Osteocyte (in vitro differentiated cells): ENCODE data around the gene ERN1. TPM values are rescaled to one million over a fixed set of nuclear protein-coding genes. Genes with fewer than 3 reads are reported as not detected.

ENCODE experiments used
- DNase-seq: peaks from one replicate; pipeline ENCODE4 v3.0.0; 2021; ENCODE audit warnings: mixed read lengths; ENCODE audit not compliant: unreplicated experiment; ENCODE audit errors: extremely low spot score
- H3K27ac Mint-ChIP-seq: one replicate; pipeline ENCODE4 v1.8.0; 2021; ENCODE audit warnings: mild to moderate bottlenecking, mixed read lengths; ENCODE audit not compliant: unreplicated experiment
- H3K27me3 Mint-ChIP-seq: one replicate; pipeline ENCODE4 v1.8.0; 2021; ENCODE audit warnings: mixed read lengths; ENCODE audit not compliant: unreplicated experiment
- H3K36me3 Mint-ChIP-seq: one replicate; pipeline ENCODE4 v1.8.0; 2021; ENCODE audit warnings: mixed read lengths; ENCODE audit not compliant: unreplicated experiment
- H3K4me1 Mint-ChIP-seq: one replicate; pipeline ENCODE4 v1.8.0; 2021; ENCODE audit warnings: mixed read lengths; ENCODE audit not compliant: unreplicated experiment
- H3K4me3 Mint-ChIP-seq: one replicate; pipeline ENCODE4 v1.8.0; 2021; ENCODE audit warnings: mild to moderate bottlenecking, moderate library complexity, mixed read lengths; ENCODE audit not compliant: unreplicated experiment
- H3K9me3 Mint-ChIP-seq: one replicate; pipeline ENCODE4 v1.8.0; 2021; ENCODE audit warnings: mixed read lengths; ENCODE audit not compliant: unreplicated experiment
- total RNA-seq: library from RNA; stranded (reverse); gene quantifications from 2 replicates; pipeline ENCODE4 v1.2.1, GENCODE V29; 2021
- TF ChIP-seq, protein P1 (sequence below): fragments of 200-600 bp; sonication (generic); IDR thresholded peaks from 2 replicates; pipeline ENCODE4 v1.5.0; 2021; ENCODE audit warnings: antibody characterized with exemption, mild to moderate bottlenecking, moderate library complexity

The ERN1 gene
- total RNA-seq, 1 donor from 2014 or later = 21.4 TPM

DNA sequence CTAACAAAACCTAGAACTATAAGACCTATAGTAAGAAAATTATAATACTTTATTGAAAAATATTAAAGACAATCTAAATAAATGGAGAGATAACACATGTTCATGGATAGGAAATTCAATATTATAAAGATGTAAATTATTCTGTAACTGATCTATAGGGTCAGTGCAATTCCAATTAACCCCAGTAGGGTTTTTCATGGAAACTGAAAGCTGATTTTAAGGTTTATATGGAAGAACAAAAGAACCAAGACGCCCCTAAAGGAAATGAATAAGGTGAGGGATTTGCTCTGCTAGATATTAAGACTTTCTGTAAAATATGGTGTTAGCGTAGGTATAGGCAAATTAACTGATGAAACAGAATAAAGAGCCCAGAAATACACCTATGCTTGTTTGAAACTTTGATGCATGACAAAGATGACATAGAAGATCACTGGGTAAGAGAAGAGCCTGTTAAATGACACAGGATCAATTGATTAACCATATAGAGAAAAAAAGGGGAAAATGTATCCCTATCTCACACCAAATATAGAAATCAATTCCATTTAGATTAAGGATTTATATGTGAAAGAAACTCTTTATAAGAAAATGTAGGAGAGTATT is 112.5 kb downstream of the ERN1 start:
- H3K4me1 Mint-ChIP-seq = peaks cover 8% of the 10 kb centered on the region
- peaks cover 42% of the 10 kb centered on the region for H3K27me3 Mint-ChIP-seq
- no peak for DNase-seq
- no peak overlapping the region for H3K27ac Mint-ChIP-seq
- no peak overlapping the region for H3K4me3 Mint-ChIP-seq
- H3K9me3 Mint-ChIP-seq = no peaks in the 10 kb centered on the region
- no peaks in the 10 kb centered on the region for H3K36me3 Mint-ChIP-seq
- TF ChIP-seq, protein P1, sequence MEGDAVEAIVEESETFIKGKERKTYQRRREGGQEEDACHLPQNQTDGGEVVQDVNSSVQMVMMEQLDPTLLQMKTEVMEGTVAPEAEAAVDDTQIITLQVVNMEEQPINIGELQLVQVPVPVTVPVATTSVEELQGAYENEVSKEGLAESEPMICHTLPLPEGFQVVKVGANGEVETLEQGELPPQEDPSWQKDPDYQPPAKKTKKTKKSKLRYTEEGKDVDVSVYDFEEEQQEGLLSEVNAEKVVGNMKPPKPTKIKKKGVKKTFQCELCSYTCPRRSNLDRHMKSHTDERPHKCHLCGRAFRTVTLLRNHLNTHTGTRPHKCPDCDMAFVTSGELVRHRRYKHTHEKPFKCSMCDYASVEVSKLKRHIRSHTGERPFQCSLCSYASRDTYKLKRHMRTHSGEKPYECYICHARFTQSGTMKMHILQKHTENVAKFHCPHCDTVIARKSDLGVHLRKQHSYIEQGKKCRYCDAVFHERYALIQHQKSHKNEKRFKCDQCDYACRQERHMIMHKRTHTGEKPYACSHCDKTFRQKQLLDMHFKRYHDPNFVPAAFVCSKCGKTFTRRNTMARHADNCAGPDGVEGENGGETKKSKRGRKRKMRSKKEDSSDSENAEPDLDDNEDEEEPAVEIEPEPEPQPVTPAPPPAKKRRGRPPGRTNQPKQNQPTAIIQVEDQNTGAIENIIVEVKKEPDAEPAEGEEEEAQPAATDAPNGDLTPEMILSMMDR = peak; percentile 23

GRCh38 chr17:64016974-64017373 is 113.0 kb downstream of the ERN1 start:
- DNase-seq = no peak
- Mint-ChIP-seq H3K36me3 (no peaks in the 10 kb centered on the region), H3K27ac (no peak overlapping the region), H3K9me3 (no peaks in the 10 kb centered on the region), H3K4me3 (no peak overlapping the region), H3K4me1 (peaks cover 8% of the 10 kb centered on the region), H3K27me3 (peaks cover 43% of the 10 kb centered on the region)
- TF ChIP-seq, protein P1 = no peak

GRCh38 chr17:64016231-64016784 is 113.6 kb downstream of the ERN1 start:
- Mint-ChIP-seq H3K36me3 (no peaks in the 10 kb centered on the region), H3K27me3 (peaks cover 48% of the 10 kb centered on the region), H3K9me3 (no peaks in the 10 kb centered on the region), H3K27ac (no peak overlapping the region), H3K4me1 (peaks cover 8% of the 10 kb centered on the region), H3K4me3 (no peak overlapping the region)
- TF ChIP-seq, protein P1 = peak; percentile 23
- no peak for DNase-seq

DNA sequence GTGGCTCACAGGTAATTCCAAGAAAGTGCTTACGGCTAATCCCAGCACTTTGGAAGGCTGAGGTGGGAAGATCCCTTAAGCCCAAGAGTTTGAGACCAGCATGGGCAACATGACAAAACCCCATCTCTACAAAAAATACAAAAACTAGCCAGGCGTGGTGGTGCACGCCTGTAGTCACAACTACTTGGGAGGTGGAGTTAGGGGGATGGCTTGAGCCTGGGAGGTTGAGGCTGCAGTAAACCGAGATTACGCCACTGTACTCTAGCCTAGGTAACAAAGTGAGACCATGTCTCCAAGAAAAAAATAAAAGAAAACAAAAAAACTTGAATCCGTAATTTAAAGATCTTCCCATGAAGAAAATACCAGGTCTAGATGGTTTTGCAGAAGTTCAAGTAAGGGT is 114.5 kb downstream of the ERN1 start:
- Mint-ChIP-seq H3K27me3 (peaks cover 53% of the 10 kb centered on the region), H3K9me3 (no peaks in the 10 kb centered on the region), H3K4me3 (no peak overlapping the region), H3K4me1 (peaks cover 8% of the 10 kb centered on the region), H3K27ac (no peak overlapping the region), H3K36me3 (no peaks in the 10 kb centered on the region)
- no peak for DNase-seq
- TF ChIP-seq, protein P1 = no peak

GRCh38 chr17:64009571-64010402 is 120.2 kb downstream of the ERN1 start:
- H3K9me3 Mint-ChIP-seq = no peaks in the 10 kb centered on the region
- TF ChIP-seq, protein P1 = no peak
- H3K4me3 Mint-ChIP-seq = no peak overlapping the region
- H3K27me3 Mint-ChIP-seq = peaks cover 32% of the 10 kb centered on the region
- no peaks in the 10 kb centered on the region for H3K36me3 Mint-ChIP-seq
- H3K4me1 Mint-ChIP-seq = peaks cover 15% of the 10 kb centered on the region
- no peak for DNase-seq
- no peak overlapping the region for H3K27ac Mint-ChIP-seq
